ENCODE measurements around the gene AWAT2.
A peak's percentile ranks its signal among the peaks of the same experiment; 100 is the strongest.

The AWAT2 gene

DNA sequence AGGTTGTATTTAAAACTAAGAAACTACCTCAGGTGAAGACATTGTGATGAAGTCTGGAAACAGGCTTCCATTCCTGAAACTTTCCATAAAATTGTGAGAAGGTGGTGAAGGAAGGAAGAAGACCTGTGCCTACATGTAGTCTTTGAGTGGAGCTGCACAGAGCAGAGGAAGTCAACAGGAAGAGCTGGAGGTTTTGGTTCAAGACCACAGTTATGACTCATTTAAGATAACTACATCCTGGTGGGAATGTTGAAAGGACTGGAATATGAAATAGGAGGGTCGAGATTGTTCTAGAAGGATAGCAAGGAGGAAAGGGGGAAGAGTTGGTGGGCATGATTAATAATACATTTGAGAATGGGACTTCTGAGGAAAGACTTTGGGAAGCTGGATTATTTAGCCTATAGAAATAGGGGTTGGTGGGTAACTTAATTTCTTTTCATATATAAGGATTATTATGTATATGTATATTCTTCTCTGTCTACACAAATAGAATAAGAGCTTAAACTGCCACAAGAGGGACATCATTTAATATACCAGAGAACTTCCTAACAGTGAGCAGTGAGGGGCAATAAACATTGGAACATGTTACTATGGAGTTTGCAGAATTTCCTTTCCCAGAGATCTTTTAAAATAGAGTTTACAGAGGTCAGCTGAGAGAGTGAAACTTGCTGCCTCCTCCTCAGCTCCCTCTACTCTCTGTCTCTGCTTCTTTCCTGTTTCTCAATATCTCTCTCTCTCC lies 23.5 kb downstream of the AWAT2 start:
- no peak for TF ChIP-seq CTCF (IDR thresholded peaks at IDR 0.05; ENCODE audit: low read depth, low read length)
- DNase-seq (ENCODE audit: low read depth, low spot score), result no peak
- no peak overlapping the region for H3K4me3 ChIP-seq (ENCODE audit: low read depth, low read length)
- in situ Hi-C loops (cut with HindIII; ENCODE audit: low sequenced_read_pairs), result no loop called here

GRCh38 chrX:70025464-70025863 lies 24.3 kb downstream of the AWAT2 start:
- H3K4me3 ChIP-seq (ENCODE audit: low read depth, low read length), result no peak overlapping the region
- in situ Hi-C loops (cut with HindIII; ENCODE audit: low sequenced_read_pairs), result no loop called here
- TF ChIP-seq CTCF (IDR thresholded peaks at IDR 0.05; ENCODE audit: low read depth, low read length), result no peak
- peak; percentile 14 for DNase-seq (ENCODE audit: low read depth, low spot score)

- no peak for TF ChIP-seq CTCF (IDR thresholded peaks at IDR 0.05; ENCODE audit: low read depth, low read length)
- no peak for DNase-seq (ENCODE audit: low read depth, low spot score)
- no peak overlapping the region for H3K4me3 ChIP-seq (ENCODE audit: low read depth, low read length)
- in situ Hi-C loops (cut with HindIII; ENCODE audit: low sequenced_read_pairs), result no loop called here
Measured at GRCh38 chrX:70022616-70023015, 27.1 kb downstream of the AWAT2 start.

GRCh38 chrX:70016513-70016912 lies 33.2 kb downstream of the AWAT2 start:
- in situ Hi-C loops (cut with HindIII; ENCODE audit: low sequenced_read_pairs), result no loop called here
- DNase-seq (ENCODE audit: low read depth, low spot score), result no peak

GRCh38 chrX:70013466-70014381 lies 36.0 kb downstream of the AWAT2 start:
- DNase-seq (ENCODE audit: low read depth, low spot score), result no peak
- no peak overlapping the region for H3K4me3 ChIP-seq (ENCODE audit: low read depth, low read length)
- TF ChIP-seq CTCF (IDR thresholded peaks at IDR 0.05; ENCODE audit: low read depth, low read length), result no peak
- in situ Hi-C loops (cut with HindIII; ENCODE audit: low sequenced_read_pairs), result no loop called here

More at GRCh38 chrX:70016513-70016912, 33.2 kb downstream of the AWAT2 start:
- TF ChIP-seq CTCF (IDR thresholded peaks at IDR 0.05; ENCODE audit: low read depth, low read length), result no peak
- no peak overlapping the region for H3K4me3 ChIP-seq (ENCODE audit: low read depth, low read length)

DNA sequence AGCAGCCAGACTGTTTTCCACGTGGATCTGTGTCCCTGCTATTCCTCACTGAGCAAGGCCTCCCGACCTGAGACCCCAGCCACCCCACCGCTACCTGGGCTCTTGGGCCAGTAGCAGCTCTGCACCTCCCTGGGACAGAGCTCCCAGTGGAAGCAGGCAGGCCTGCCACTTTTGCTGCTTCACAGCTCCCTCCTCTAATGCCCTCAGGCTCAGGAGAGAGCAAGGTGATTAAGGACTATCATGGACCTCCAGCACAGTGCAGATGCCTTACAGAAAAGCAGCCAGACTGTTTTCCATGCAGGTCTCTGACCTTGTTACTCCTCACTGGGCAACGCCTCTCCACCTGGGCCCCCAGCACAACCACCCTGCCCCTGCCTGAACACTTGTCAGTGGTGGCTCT lies 37.0 kb downstream of the AWAT2 start:
- in situ Hi-C loops (cut with HindIII; ENCODE audit: low sequenced_read_pairs), result no loop called here
- DNase-seq (ENCODE audit: low read depth, low spot score), result no peak
- H3K4me3 ChIP-seq (ENCODE audit: low read depth, low read length), result no peak overlapping the region
- TF ChIP-seq CTCF (IDR thresholded peaks at IDR 0.05; ENCODE audit: low read depth, low read length), result no peak
